ENCODE results near the gene LGALS9.

- TF ChIP-seq, protein P1, sequence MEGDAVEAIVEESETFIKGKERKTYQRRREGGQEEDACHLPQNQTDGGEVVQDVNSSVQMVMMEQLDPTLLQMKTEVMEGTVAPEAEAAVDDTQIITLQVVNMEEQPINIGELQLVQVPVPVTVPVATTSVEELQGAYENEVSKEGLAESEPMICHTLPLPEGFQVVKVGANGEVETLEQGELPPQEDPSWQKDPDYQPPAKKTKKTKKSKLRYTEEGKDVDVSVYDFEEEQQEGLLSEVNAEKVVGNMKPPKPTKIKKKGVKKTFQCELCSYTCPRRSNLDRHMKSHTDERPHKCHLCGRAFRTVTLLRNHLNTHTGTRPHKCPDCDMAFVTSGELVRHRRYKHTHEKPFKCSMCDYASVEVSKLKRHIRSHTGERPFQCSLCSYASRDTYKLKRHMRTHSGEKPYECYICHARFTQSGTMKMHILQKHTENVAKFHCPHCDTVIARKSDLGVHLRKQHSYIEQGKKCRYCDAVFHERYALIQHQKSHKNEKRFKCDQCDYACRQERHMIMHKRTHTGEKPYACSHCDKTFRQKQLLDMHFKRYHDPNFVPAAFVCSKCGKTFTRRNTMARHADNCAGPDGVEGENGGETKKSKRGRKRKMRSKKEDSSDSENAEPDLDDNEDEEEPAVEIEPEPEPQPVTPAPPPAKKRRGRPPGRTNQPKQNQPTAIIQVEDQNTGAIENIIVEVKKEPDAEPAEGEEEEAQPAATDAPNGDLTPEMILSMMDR (IDR thresholded peaks at IDR 0.05; ENCODE audit: low read depth, low read length), result no peak
- no peak for TF ChIP-seq EZH2phosphoT487 (IDR thresholded peaks at IDR 0.05; ENCODE audit: low read depth)
Measured at GRCh38 chr17:27616414-27616813, 14.6 kb upstream of the LGALS9 start.
